Renal cortex interstitium (tissue), 11 donors: Measurements from ENCODE around the gene HOXA2. TPM values are rescaled to one million over a fixed set of nuclear protein-coding genes. Genes with fewer than 3 reads are reported as not detected.
A peak's percentile ranks its signal among the peaks of the same experiment; 100 is the strongest.

ENCODE experiments used
- DNase-seq, 11 donors: peaks; one replicate each; pipeline ENCODE4 v3.0.0-alpha.2; 2013; ENCODE audit warnings: low read depth in 9 of 11, low spot score in 4 of 11; ENCODE audit errors: extremely low read depth in 1 of 11
- polyA plus RNA-seq, 3 donors: library from polyadenylated mRNA; unstranded; fragments of 120-200 nt; gene quantifications; one replicate each; pipeline ENCODE4 v1.2.1, GENCODE V29; 2013; ENCODE audit not compliant: insufficient read length in 3 of 3

HOXA2 gene
- polyA plus RNA-seq, 3 donors, result 10.8 to 11.1 (median 10.8) TPM

DNA sequence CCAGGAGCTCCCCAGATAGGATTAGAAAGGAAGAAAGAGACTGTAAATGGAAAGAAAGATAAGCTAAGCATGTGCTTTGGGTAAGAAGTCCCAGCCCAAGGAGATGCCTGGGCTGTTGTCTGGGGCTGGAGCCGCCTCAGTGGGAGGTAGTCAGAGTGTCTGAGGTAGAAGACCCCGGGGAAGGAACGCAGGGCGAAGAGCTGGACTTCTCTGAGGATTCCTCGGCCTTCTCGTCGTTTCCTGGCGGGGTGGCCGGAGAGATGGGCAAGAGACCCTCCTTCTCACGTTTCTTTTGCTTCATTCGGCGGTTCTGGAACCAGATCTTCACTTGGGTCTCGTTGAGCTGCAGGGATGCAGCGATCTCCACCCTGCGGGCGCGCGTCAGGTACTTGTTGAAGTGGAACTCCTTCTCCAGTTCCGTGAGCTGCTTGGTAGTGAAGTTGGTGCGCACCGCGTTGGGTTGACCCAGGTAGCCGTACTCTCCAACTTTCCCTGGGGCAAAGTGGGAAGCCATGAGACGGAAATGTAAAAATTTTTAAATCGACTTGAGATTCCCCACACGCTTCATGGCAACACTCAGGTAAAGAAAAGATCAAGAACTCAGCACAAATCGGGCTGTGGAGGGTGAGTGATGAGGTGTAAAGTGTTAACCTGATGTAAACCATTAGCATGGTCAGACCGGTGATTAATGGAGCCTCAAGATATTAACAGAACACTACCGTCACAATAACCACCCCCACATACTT lies 8.0 kb downstream of the HOXA2 start:
- no peak for DNase-seq

DNA sequence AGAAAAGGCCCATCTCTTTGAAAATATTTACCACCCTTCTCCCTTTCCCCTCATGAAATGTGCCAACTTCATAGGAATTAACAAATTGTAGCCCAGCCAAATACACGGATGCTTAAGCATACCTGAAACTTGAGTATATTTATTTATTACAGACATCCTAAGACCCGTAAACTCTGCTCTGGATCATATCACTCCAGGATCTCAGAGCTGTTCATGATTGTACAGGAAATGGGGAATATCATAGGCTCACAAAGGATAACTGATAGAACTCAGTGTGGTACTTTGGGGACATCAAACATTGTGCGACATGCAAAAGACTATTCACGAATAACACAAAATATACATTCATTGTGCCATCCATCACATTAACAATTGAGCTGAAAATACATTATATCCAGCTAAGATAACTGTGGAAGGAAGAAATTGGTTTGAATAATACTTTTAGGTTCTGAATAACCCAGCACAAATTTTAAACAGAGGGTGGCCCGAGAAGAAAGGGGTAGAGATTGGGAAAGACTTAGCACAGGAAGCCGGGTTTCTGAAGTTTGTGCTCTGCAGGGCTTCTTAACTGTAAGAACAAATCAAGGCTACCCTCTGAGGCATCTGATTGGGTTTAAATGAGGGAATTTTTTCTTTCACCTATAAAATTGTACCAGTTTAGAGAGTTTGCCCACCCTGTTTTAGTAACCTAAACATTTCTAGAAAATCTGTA lies 9.1 kb downstream of the HOXA2 start:
- no peak for DNase-seq

DNA sequence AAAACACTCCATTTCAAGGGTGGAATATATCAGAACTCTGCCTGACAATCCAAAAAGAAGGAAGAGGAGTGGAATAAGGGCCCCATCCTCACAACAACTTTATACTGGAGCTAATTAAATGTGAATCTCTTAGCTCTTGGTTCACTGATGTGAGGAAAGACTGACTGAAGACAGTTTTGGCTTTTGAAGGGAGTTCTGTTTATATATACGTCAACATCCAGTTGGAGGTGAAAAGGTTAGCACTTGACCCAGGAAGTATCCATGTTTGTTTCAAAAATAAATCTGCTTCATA lies 9.7 kb downstream of the HOXA2 start:
- DNase-seq, result no peak

GRCh38 chr7:27091941-27092818 lies 10.3 kb downstream of the HOXA2 start:
- peak in 3 of 11 donors; percentile 40 to 53 (median 41) for DNase-seq

- no peak for DNase-seq
These were observed 11.4 kb downstream of the HOXA2 start for GRCh38 chr7:27091105-27091504.

- DNase-seq, result no peak
These were observed 14.2 kb downstream of the HOXA2 start for GRCh38 chr7:27088002-27088922.

GRCh38 chr7:27083646-27084045 lies 18.8 kb downstream of the HOXA2 start:
- DNase-seq, result no peak

- DNase-seq, result no peak
These were observed 20.3 kb downstream of the HOXA2 start for GRCh38 chr7:27082171-27082570.

DNA sequence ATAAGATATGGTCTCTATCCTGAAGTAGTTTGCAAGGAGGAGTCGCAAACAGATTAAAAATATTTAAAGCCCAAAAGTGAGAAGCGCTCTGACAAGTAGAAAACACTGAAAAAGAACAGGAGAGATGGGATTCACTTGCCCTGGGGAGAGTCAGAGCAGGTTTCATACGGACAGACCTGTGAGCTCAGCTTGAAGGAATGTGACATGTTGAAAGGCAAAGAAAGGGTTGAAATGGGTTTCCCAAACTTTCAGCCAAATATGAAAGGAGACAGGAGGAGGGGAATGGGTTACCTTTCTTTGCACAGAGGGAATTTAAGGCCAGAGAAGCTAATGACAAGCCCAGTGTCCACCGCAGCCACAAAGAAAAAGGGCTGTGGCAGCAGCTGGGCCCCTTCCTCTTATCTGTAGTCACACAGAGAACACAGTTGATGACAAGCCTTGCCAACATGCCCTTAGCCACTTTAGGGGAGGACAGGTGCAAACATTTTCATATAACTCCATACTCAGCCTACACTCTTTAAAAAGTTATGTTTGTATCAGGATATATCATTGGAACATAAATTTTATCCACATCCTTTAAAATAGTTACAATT lies 21.5 kb downstream of the HOXA2 start:
- DNase-seq, result no peak

GRCh38 chr7:27079234-27079975 lies 23.1 kb downstream of the HOXA2 start:
- no peak for DNase-seq

DNA sequence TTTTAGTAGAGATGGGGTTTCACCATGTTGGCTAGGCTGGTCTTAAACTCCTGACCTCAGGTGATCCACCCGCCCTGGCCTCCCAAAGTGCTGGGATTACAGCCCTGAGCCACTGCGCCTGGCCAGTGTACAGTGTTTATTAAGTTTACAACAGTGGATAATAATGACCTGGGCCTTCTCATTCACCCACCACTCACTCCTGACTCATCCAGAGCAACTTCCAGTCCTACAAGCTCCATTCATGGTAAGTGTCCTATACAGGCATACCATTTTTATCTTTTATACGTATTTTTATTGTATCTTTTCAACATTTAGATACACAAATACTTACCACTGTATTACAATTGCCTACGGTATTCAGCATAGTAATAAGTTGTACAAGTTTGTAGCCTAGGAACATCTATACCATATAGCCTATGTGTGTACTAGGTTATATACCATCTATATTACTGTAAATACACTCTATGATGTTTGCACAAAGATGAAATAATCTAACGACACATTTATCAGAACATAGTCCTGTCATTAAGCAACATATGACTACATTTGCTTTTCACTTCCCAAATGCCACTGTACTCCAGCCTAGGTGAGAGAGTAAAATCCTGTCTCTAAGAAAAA lies 23.8 kb downstream of the HOXA2 start:
- no peak for DNase-seq

- no peak for DNase-seq
These were observed 29.4 kb downstream of the HOXA2 start for GRCh38 chr7:27073076-27073475.

GRCh38 chr7:27071622-27072390 lies 30.7 kb downstream of the HOXA2 start:
- no peak for DNase-seq

DNA sequence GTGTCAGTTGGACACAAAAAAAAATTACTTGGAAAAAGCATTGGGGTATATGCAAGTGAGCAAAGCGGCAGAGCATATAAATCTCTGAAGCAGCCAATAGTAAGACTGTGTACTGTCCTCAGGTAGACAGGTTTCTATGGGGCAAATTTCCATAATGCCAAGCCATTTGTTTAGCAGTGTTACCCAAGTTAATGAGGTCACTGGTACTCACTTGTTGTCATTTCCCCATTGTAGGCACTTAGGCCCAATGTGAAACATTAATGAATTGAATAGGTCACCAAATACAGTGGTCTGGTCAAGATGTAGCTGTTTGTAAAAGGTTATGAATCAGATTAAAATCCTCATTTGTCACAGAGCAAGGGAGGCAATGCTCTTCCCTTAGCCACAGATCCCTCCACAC lies 34.2 kb downstream of the HOXA2 start:
- no peak for DNase-seq

GRCh38 chr7:27066148-27066547 lies 36.3 kb downstream of the HOXA2 start:
- no peak for DNase-seq

DNA sequence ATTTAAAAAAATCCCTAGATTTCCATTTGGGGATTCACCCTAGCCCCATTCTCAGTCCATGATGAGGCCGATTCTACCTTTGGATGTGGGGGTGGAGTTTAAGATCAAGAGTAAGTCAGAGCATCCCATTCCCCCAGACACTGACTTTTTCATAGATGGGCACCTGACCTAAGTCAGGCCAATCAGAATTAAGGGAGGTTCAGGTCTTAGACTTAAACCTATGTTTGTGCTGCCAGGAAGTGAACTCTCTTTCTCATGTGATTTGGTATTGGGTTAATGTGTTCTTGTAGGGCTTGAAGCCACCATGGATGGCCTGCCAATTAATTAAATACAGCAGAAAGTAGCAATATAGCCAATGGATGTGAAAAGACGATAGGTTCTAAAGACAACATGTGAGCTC lies 36.8 kb downstream of the HOXA2 start:
- no peak for DNase-seq

DNA sequence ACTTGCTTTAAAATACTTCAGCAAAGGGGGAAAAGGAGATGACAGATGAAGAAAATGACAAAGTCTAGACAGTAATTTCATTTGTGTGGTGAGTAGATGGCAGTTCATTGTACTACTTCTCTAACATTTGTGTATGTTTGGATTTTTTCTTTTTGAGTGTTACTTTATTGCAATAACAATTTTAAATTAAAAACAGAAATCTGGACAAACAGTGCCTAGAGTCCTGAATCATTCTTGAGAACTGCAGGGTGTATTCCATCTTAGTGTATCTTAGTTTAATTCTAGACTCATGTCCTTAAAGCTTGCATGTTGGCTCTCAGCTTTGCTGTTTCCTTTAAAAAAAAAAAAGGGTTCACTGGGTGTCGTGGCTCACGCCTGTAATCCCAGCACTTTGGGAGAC lies 37.8 kb downstream of the HOXA2 start:
- DNase-seq, result no peak
